Effector memory CD4-positive, alpha-beta T cell (primary cell): ENCODE results near the gene CLMN.

ENCODE experiments used
- DNase-seq, 3 donors: peaks; one replicate each; pipeline ENCODE4 v3.0.0-alpha.2; 2020
- H3K27ac ChIP-seq: 2 replicates; pipeline ENCODE4 v1.7.0; 2013; ENCODE audit warnings: mild to moderate bottlenecking, low read length, moderate library complexity; ENCODE audit not compliant: insufficient read depth, poor library complexity, severe bottlenecking
- H3K27me3 ChIP-seq: replicated peaks from 2 replicates; pipeline ENCODE4 v1.7.0; 2013; ENCODE audit warnings: mild to moderate bottlenecking, low read length; ENCODE audit not compliant: insufficient read depth, control insufficient read depth, poor library complexity, severe bottlenecking
- H3K36me3 ChIP-seq: 2 replicates; pipeline ENCODE4 v1.7.0; 2013; ENCODE audit warnings: mild to moderate bottlenecking, low read length, moderate library complexity; ENCODE audit not compliant: control insufficient read depth, insufficient read depth
- H3K4me1 ChIP-seq: 2 replicates; pipeline ENCODE4 v1.7.0; 2013; ENCODE audit warnings: low read length, mild to moderate bottlenecking; ENCODE audit not compliant: control insufficient read depth, insufficient read depth, poor library complexity, severe bottlenecking
- H3K4me3 ChIP-seq: 2 replicates; pipeline ENCODE4 v1.7.0; 2013; ENCODE audit warnings: low read length, low read depth, mild to moderate bottlenecking; ENCODE audit not compliant: insufficient read depth, poor library complexity, severe bottlenecking
- H3K9me3 ChIP-seq: 2 replicates; pipeline ENCODE4 v1.7.0; 2013; ENCODE audit warnings: mild to moderate bottlenecking, low read length, moderate library complexity; ENCODE audit not compliant: control insufficient read depth

The CLMN gene

DNA sequence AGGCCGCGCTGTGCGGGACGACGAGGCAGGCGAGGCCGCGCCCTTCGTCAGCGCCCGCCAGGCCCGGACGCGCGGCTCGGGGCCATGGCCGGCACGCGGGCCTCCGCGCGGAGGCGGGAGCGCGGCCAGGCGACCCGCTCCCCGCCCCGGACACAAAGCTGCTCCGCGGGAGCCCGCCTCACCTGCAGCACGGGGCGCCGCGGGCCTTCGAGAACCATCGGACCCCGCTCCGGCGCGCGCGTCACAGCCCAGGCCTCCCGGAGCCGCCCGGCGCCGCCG is 162.7 kb downstream of the CLMN start:
- Histone ChIP-seq H3K27ac (peak overlapping the region; percentile 88), H3K4me1 (peaks cover 22% of the 10 kb centered on the region), H3K27me3 (no peaks in the 10 kb centered on the region), H3K9me3 (no peaks in the 10 kb centered on the region), H3K36me3 (no peaks in the 10 kb centered on the region), H3K4me3 (peak overlapping the region; percentile 81)
- no peak for DNase-seq

GRCh38 chr14:95156161-95157047 is 163.3 kb downstream of the CLMN start:
- peak overlapping the region; percentile 88 for H3K27ac ChIP-seq
- DNase-seq: peak; percentile 2 to 18 (median 17)
- no peaks in the 10 kb centered on the region for H3K9me3 ChIP-seq
- H3K36me3 ChIP-seq: no peaks in the 10 kb centered on the region
- no peaks in the 10 kb centered on the region for H3K27me3 ChIP-seq
- H3K4me1 ChIP-seq: peaks cover 28% of the 10 kb centered on the region
- H3K4me3 ChIP-seq: peak overlapping the region; percentile 81

GRCh38 chr14:95155045-95155444 is 164.7 kb downstream of the CLMN start:
- Histone ChIP-seq H3K27ac (no peak overlapping the region), H3K4me3 (peak overlapping the region; percentile 32)
- no peak for DNase-seq

DNA sequence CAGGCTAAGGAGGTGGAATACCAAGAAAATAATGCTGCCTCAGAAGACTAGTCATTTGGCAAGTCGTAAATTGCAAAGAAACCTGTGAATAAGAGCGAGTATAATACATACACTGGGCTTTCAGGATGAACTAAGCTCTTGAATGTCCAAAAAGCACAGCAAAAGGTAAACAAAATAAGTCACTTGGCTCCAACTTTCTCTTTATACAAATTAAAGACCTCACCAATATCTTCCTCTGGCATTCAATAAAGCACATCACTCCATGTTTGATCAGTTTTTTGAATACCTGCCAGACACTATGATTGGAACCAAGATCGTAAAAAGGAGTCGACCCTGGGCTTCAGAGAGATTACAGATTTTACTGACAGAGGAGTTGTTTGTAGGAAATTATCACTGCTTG is 165.8 kb downstream of the CLMN start:
- DNase-seq: no peak
- Histone ChIP-seq H3K27ac (no peak overlapping the region), H3K36me3 (no peaks in the 10 kb centered on the region), H3K4me1 (peaks cover 28% of the 10 kb centered on the region), H3K4me3 (no peak overlapping the region), H3K9me3 (no peaks in the 10 kb centered on the region), H3K27me3 (no peaks in the 10 kb centered on the region)

More at GRCh38 chr14:95155045-95155444, 164.7 kb downstream of the CLMN start:
- Histone ChIP-seq H3K9me3 (no peaks in the 10 kb centered on the region), H3K36me3 (no peaks in the 10 kb centered on the region), H3K4me1 (peaks cover 28% of the 10 kb centered on the region), H3K27me3 (no peaks in the 10 kb centered on the region)

GRCh38 chr14:95151561-95151960 is 168.1 kb downstream of the CLMN start:
- Histone ChIP-seq H3K4me3 (no peak overlapping the region), H3K9me3 (no peaks in the 10 kb centered on the region), H3K27ac (no peak overlapping the region), H3K36me3 (no peaks in the 10 kb centered on the region), H3K27me3 (no peaks in the 10 kb centered on the region), H3K4me1 (peaks cover 22% of the 10 kb centered on the region)
- DNase-seq: no peak

DNA sequence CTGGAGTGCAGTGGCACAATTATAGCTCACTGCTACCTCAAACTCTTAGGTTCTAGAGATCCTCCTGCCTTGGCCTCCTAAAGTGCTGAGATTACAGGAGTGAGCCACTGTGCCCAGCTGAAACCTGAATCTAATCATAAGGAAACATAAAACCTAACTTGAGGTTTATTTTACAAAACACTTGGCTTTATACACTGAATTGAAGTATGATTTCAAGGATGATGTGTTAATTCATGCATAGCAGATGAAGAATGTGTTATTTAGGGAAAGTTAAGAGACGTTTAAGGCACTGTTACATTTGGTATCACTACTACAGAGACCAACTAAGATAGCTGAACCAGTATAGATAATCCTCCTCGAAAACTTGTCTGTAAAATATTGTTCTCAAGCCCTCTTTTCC is 168.8 kb downstream of the CLMN start:
- H3K27ac ChIP-seq: no peak overlapping the region
- no peak overlapping the region for H3K4me3 ChIP-seq
- peaks cover 22% of the 10 kb centered on the region for H3K4me1 ChIP-seq
- no peak for DNase-seq
- H3K27me3 ChIP-seq: no peaks in the 10 kb centered on the region
- no peaks in the 10 kb centered on the region for H3K9me3 ChIP-seq
- H3K36me3 ChIP-seq: no peaks in the 10 kb centered on the region

DNA sequence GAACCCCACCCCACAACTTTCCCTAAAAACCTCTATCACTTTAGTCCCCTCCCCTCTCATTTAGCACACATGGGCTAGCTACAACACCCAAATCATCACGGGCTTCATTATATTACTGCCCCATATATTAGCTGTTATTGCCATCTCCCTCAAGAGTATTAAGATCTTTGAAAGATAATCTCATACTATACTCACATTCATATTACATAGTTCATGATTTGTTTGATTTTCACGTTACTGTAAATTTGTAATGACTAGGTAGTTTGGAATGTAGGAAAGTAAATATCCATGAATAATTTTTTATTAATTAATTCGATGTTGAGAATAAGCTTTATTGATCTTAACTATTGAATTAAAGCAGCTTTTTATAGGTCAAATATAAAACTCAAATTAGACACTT is 170.3 kb downstream of the CLMN start:
- Histone ChIP-seq H3K27ac (no peak overlapping the region), H3K27me3 (no peaks in the 10 kb centered on the region), H3K4me3 (no peak overlapping the region), H3K4me1 (peaks cover 16% of the 10 kb centered on the region), H3K36me3 (no peaks in the 10 kb centered on the region), H3K9me3 (peaks cover 8% of the 10 kb centered on the region)
- DNase-seq: no peak

DNA sequence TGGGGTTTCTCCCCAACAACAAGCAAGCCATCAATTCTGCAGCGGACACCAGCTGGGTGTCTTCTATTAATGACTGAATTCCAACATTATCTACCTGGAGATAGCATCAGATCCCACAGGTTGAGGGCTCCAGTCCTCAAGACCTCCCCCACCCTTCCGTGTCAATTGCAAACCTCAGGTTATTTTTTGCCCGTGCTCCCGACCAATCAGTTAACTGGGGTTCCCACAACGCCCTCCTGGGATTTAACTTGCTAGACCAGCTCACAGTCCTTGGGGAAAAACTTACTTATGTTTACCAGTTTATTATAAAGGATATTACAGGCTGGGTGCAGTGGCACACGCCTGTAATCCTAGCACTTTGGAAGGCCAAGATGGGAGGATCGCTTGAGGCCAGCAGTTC is 172.1 kb downstream of the CLMN start:
- no peak for DNase-seq
- Histone ChIP-seq H3K27ac (no peak overlapping the region), H3K9me3 (peaks cover 8% of the 10 kb centered on the region), H3K4me3 (no peak overlapping the region), H3K27me3 (no peaks in the 10 kb centered on the region), H3K36me3 (no peaks in the 10 kb centered on the region), H3K4me1 (peaks cover 7% of the 10 kb centered on the region)

- H3K4me1 ChIP-seq: no peaks in the 10 kb centered on the region
- H3K27ac ChIP-seq: no peak overlapping the region
Measured at GRCh38 chr14:95146079-95146771, 173.5 kb downstream of the CLMN start.

GRCh38 chr14:95144849-95145248 is 174.9 kb downstream of the CLMN start:
- H3K27me3 ChIP-seq: no peaks in the 10 kb centered on the region
- H3K27ac ChIP-seq: no peak overlapping the region
- H3K9me3 ChIP-seq: peaks cover 8% of the 10 kb centered on the region
- peaks cover 3% of the 10 kb centered on the region for H3K4me1 ChIP-seq
- peaks cover 3% of the 10 kb centered on the region for H3K36me3 ChIP-seq
- no peak overlapping the region for H3K4me3 ChIP-seq
- DNase-seq: no peak

More at GRCh38 chr14:95146079-95146771, 173.5 kb downstream of the CLMN start:
- no peaks in the 10 kb centered on the region for H3K27me3 ChIP-seq
- no peak for DNase-seq
- H3K4me3 ChIP-seq: no peak overlapping the region
- peaks cover 8% of the 10 kb centered on the region for H3K9me3 ChIP-seq
- H3K36me3 ChIP-seq: no peaks in the 10 kb centered on the region
